GM12864 (cell line): ENCODE results near the gene PAQR6.

Experiments used
- DNase-seq: peaks from one replicate; pipeline ENCODE4 v3.0.0-alpha.2; 2011; ENCODE audit warnings: low read depth
- H3K4me3 ChIP-seq: 2 replicates; pipeline ENCODE4 v1.5.1; 2011; ENCODE audit warnings: mild to moderate bottlenecking, low read depth, low read length, control low read depth
- TF ChIP-seq, protein P1 (sequence below): IDR thresholded peaks from 2 replicates; pipeline ENCODE4 v1.5.1; 2011; ENCODE audit warnings: low read depth, mild to moderate bottlenecking, moderate library complexity, low read length, control low read depth, inconsistent platforms; ENCODE audit errors: missing control alignments

Gene PAQR6

GRCh38 chr1:156214024-156214748 lies 33.7 kb downstream of the PAQR6 start:
- no peak for DNase-seq
- H3K4me3 ChIP-seq: peak overlapping the region; percentile 83; the same call in 1 of the 2 replicates
- TF ChIP-seq, protein P1, sequence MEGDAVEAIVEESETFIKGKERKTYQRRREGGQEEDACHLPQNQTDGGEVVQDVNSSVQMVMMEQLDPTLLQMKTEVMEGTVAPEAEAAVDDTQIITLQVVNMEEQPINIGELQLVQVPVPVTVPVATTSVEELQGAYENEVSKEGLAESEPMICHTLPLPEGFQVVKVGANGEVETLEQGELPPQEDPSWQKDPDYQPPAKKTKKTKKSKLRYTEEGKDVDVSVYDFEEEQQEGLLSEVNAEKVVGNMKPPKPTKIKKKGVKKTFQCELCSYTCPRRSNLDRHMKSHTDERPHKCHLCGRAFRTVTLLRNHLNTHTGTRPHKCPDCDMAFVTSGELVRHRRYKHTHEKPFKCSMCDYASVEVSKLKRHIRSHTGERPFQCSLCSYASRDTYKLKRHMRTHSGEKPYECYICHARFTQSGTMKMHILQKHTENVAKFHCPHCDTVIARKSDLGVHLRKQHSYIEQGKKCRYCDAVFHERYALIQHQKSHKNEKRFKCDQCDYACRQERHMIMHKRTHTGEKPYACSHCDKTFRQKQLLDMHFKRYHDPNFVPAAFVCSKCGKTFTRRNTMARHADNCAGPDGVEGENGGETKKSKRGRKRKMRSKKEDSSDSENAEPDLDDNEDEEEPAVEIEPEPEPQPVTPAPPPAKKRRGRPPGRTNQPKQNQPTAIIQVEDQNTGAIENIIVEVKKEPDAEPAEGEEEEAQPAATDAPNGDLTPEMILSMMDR: no peak

DNA sequence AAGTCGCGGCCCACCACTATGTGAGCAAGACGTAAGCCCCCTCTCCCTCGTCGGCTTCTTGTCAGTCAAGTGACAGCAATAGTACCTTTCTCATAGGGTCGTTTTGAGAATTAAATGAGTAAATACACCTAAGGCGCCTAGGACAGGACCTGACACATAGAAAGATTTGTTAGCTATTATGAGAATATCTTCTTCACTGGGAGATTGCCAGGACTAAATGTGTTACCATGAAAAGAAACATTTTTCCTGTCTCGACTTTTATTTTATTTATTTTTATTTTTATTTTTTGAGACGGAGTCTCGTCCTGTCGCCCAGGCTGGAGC lies 34.3 kb downstream of the PAQR6 start:
- peak overlapping the region; percentile 83 for H3K4me3 ChIP-seq
- no peak for DNase-seq
- TF ChIP-seq, protein P1: no peak

GRCh38 chr1:156212833-156213643 lies 34.8 kb downstream of the PAQR6 start, which contains the start of gene PMF1:
Gene PMF1 (plus strand): TSS chr1:156213007. CDS start chr1:156213016, 9 bp downstream.
- peak within 1 kb of the TSS; percentile 83 for H3K4me3 ChIP-seq
- TF ChIP-seq, protein P1: no peak
- peak; percentile 85 for DNase-seq

DNA sequence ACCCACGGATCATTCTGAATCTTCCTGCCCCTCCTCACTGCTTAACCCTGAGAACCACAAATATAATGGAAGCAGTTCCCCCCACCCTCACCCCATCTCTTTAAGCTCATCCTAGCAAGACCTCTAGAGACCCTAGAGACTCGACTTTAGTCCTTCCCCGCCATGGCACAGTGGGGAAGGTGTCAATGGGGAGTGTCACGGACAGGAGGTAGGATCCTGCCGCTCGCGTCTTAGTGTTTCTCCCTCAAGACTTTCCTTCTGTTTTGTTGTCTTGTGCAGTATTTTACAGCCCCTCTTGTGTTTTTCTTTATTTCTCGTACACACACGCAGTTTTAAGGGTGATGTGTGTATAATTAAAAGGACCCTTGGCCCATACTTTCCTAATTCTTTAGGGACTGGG lies 35.7 kb downstream of the PAQR6 start:
- TF ChIP-seq, protein P1: no peak
- H3K4me3 ChIP-seq: peak overlapping the region; percentile 83; the same call in 1 of the 2 replicates
- no peak for DNase-seq

DNA sequence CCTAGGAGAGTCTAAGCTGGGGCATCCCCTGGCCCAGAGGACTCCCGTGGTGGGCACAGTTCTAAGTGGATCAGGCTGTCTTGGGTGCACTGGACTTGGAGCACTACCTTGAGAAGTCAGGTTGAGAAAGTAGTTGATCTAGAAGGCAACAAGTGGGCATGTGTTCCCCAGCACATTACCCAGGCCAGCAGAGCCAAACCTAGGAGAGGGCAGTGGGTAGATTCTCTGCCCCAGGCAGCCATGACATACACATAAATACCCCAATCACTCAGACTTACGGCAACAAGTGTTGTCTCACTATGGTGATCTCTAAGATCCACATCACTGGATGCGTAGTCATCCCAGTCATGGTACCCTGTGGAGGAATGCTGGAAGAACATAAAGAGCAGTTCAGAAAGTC lies 36.6 kb downstream of the PAQR6 start:
- TF ChIP-seq, protein P1: no peak
- no peak overlapping the region for H3K4me3 ChIP-seq
- no peak for DNase-seq

DNA sequence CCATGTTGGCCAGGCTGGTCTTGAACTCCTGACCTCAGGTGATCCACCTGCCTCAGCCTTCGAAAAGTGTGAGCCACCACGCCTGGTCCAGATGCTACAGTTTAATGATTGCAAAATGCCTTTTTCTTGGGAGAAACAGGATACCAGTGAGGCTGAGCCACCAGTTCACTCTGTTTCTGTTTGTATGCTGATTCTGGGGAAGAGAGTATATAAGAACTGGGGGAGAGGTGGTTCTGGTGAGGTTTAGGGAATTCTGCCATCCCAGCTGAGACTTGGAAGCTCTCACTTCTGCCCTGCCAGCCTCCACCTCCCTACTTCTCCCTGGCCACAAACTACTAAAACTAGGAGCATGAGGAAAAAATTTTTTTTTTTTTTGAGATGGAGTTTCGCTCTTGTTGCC lies 43.2 kb downstream of the PAQR6 start:
- TF ChIP-seq, protein P1: no peak
- no peak overlapping the region for H3K4me3 ChIP-seq
- DNase-seq: no peak

DNA sequence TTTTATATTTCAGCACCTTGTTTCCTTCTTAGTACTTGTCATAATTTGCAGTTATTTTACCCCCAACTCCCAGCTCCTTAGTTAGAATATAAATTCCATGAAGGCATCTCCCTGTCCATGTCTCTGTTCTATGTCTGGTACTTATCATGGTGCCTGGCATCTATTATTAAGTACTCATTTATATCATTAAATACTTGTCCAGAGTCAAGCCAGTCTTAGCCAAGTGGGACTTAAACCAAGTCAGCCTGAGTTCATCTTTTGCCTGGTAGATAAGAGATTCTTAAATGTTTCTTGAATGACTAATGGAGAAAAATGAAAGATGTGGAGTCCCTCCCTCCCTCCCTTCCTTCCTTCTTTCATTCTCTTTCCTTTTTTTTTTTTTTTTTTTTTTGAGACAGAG lies 44.5 kb downstream of the PAQR6 start:
- H3K4me3 ChIP-seq: no peak overlapping the region
- no peak for DNase-seq
- TF ChIP-seq, protein P1: no peak
